MM.1S (cell line): ENCODE data around the gene NCOA3.

Experiments used
- CTCF ChIP-seq: fragments of 300-600 bp; sonication (generic); IDR thresholded peaks from 2 replicates; pipeline ENCODE4 v1.5.1; 2016; ENCODE audit warnings: antibody characterized with exemption, low read length, mixed read lengths
- EZH2 ChIP-seq: fragments of 300-600 bp; sonication (generic); optimal IDR thresholded peaks from 2 replicates; pipeline ENCODE3; 2017; ENCODE audit warnings: low read depth, mild to moderate bottlenecking, antibody characterized with exemption, low read length, mixed read lengths
- EZH2phosphoT487 ChIP-seq: fragments of 300-600 bp; sonication (generic); IDR thresholded peaks from 2 replicates; pipeline ENCODE4 v1.6.1; 2018; ENCODE audit warnings: antibody characterized with exemption, low read length

GRCh38 chr20:47464380-47465101, 37.1 kb upstream of the NCOA3 start:
- TF ChIP-seq CTCF: no peak
- no peak for TF ChIP-seq EZH2
- no peak for TF ChIP-seq EZH2phosphoT487
